ENCODE data around the gene PIK3R6.

PIK3R6 gene

GRCh38 chr17:8871081-8871581 is 3.7 kb upstream of the PIK3R6 start:
- peaks cover 7% of the 10 kb centered on the region; the same call in 1 of the 2 replicates for H3K4me1 ChIP-seq (ENCODE audit: control insufficient read depth, insufficient read depth, low read length)
- H3K9ac ChIP-seq (ENCODE audit: low read depth, low read length), result no peak overlapping the region
- no peak overlapping the region for H3K4me3 ChIP-seq (ENCODE audit: low read depth, low read length)
- no peaks in the 10 kb centered on the region for H3K9me3 ChIP-seq (ENCODE audit: control insufficient read depth, insufficient read depth, low read length)
- no peaks in the 10 kb centered on the region for H3K36me3 ChIP-seq (ENCODE audit: control insufficient read depth, insufficient read depth, low read length)
- H3K27ac ChIP-seq (ENCODE audit: low read depth, low read length), result no peak overlapping the region
- H3K27me3 ChIP-seq (ENCODE audit: control insufficient read depth, insufficient read depth, low read length), result no peaks in the 10 kb centered on the region

- Histone ChIP-seq H3K4me1 (ENCODE audit: control insufficient read depth, insufficient read depth, low read length) (peaks cover 4% of the 10 kb centered on the region; the same call in 1 of the 2 replicates), H3K27me3 (ENCODE audit: control insufficient read depth, insufficient read depth, low read length) (no peaks in the 10 kb centered on the region), H3K27ac (ENCODE audit: low read depth, low read length) (no peak overlapping the region), H3K9ac (ENCODE audit: low read depth, low read length) (no peak overlapping the region), H3K36me3 (ENCODE audit: control insufficient read depth, insufficient read depth, low read length) (no peaks in the 10 kb centered on the region), H3K4me3 (ENCODE audit: low read depth, low read length) (no peak overlapping the region), H3K9me3 (ENCODE audit: control insufficient read depth, insufficient read depth, low read length) (no peaks in the 10 kb centered on the region)
Measured at GRCh38 chr17:8870406-8871040, 3.0 kb upstream of the PIK3R6 start.

GRCh38 chr17:8869114-8869815 is 1.8 kb upstream of the PIK3R6 start:
- no peaks in the 10 kb centered on the region for H3K9me3 ChIP-seq (ENCODE audit: control insufficient read depth, insufficient read depth, low read length)
- no peak overlapping the region for H3K4me3 ChIP-seq (ENCODE audit: low read depth, low read length)
- no peaks in the 10 kb centered on the region for H3K27me3 ChIP-seq (ENCODE audit: control insufficient read depth, insufficient read depth, low read length)
- no peak overlapping the region for H3K27ac ChIP-seq (ENCODE audit: low read depth, low read length)
- H3K36me3 ChIP-seq (ENCODE audit: control insufficient read depth, insufficient read depth, low read length), result no peaks in the 10 kb centered on the region
- H3K4me1 ChIP-seq (ENCODE audit: control insufficient read depth, insufficient read depth, low read length), result no peaks in the 10 kb centered on the region
- H3K9ac ChIP-seq (ENCODE audit: low read depth, low read length), result no peak overlapping the region

GRCh38 chr17:8868529-8868951 is 1.1 kb upstream of the PIK3R6 start:
- Histone ChIP-seq H3K9ac (ENCODE audit: low read depth, low read length) (no peak overlapping the region), H3K4me3 (ENCODE audit: low read depth, low read length) (no peak overlapping the region), H3K27me3 (ENCODE audit: control insufficient read depth, insufficient read depth, low read length) (no peaks in the 10 kb centered on the region), H3K4me1 (ENCODE audit: control insufficient read depth, insufficient read depth, low read length) (no peaks in the 10 kb centered on the region), H3K36me3 (ENCODE audit: control insufficient read depth, insufficient read depth, low read length) (no peaks in the 10 kb centered on the region), H3K9me3 (ENCODE audit: control insufficient read depth, insufficient read depth, low read length) (no peaks in the 10 kb centered on the region), H3K27ac (ENCODE audit: low read depth, low read length) (no peak overlapping the region)

- H3K4me1 ChIP-seq (ENCODE audit: control insufficient read depth, insufficient read depth, low read length), result no peaks in the 10 kb centered on the region
- no peaks in the 10 kb centered on the region for H3K9me3 ChIP-seq (ENCODE audit: control insufficient read depth, insufficient read depth, low read length)
- no peaks in the 10 kb centered on the region for H3K27me3 ChIP-seq (ENCODE audit: control insufficient read depth, insufficient read depth, low read length)
- no peak overlapping the region for H3K9ac ChIP-seq (ENCODE audit: low read depth, low read length)
- no peak overlapping the region for H3K4me3 ChIP-seq (ENCODE audit: low read depth, low read length)
- H3K27ac ChIP-seq (ENCODE audit: low read depth, low read length), result no peak overlapping the region
- H3K36me3 ChIP-seq (ENCODE audit: control insufficient read depth, insufficient read depth, low read length), result no peaks in the 10 kb centered on the region
Measured at GRCh38 chr17:8868092-8868491, 618 bp upstream of the PIK3R6 start.

- H3K36me3 ChIP-seq (ENCODE audit: control insufficient read depth, insufficient read depth, low read length), result no peaks in the 10 kb centered on the region
- no peak overlapping the region for H3K4me3 ChIP-seq (ENCODE audit: low read depth, low read length)
- H3K4me1 ChIP-seq (ENCODE audit: control insufficient read depth, insufficient read depth, low read length), result no peaks in the 10 kb centered on the region
- H3K27ac ChIP-seq (ENCODE audit: low read depth, low read length), result no peak overlapping the region
- no peaks in the 10 kb centered on the region for H3K9me3 ChIP-seq (ENCODE audit: control insufficient read depth, insufficient read depth, low read length)
- no peak overlapping the region for H3K9ac ChIP-seq (ENCODE audit: low read depth, low read length)
- no peaks in the 10 kb centered on the region for H3K27me3 ChIP-seq (ENCODE audit: control insufficient read depth, insufficient read depth, low read length)
Measured at GRCh38 chr17:8865811-8866210, 1.7 kb downstream of the PIK3R6 start.

- Histone ChIP-seq H3K4me1 (ENCODE audit: control insufficient read depth, insufficient read depth, low read length) (no peaks in the 10 kb centered on the region), H3K27me3 (ENCODE audit: control insufficient read depth, insufficient read depth, low read length) (no peaks in the 10 kb centered on the region), H3K4me3 (ENCODE audit: low read depth, low read length) (no peak overlapping the region), H3K9me3 (ENCODE audit: control insufficient read depth, insufficient read depth, low read length) (no peaks in the 10 kb centered on the region), H3K9ac (ENCODE audit: low read depth, low read length) (no peak overlapping the region), H3K36me3 (ENCODE audit: control insufficient read depth, insufficient read depth, low read length) (no peaks in the 10 kb centered on the region), H3K27ac (ENCODE audit: low read depth, low read length) (no peak overlapping the region)
Measured at GRCh38 chr17:8865385-8865784, 2.1 kb downstream of the PIK3R6 start.

GRCh38 chr17:8862213-8863056 is 5.0 kb downstream of the PIK3R6 start:
- H3K9ac ChIP-seq (ENCODE audit: low read depth, low read length), result no peak overlapping the region
- H3K4me1 ChIP-seq (ENCODE audit: control insufficient read depth, insufficient read depth, low read length), result no peaks in the 10 kb centered on the region
- no peak overlapping the region for H3K4me3 ChIP-seq (ENCODE audit: low read depth, low read length)
- H3K36me3 ChIP-seq (ENCODE audit: control insufficient read depth, insufficient read depth, low read length), result no peaks in the 10 kb centered on the region
- H3K27ac ChIP-seq (ENCODE audit: low read depth, low read length), result no peak overlapping the region
- no peaks in the 10 kb centered on the region for H3K27me3 ChIP-seq (ENCODE audit: control insufficient read depth, insufficient read depth, low read length)
- no peaks in the 10 kb centered on the region for H3K9me3 ChIP-seq (ENCODE audit: control insufficient read depth, insufficient read depth, low read length)

- Histone ChIP-seq H3K27me3 (ENCODE audit: control insufficient read depth, insufficient read depth, low read length) (no peaks in the 10 kb centered on the region), H3K27ac (ENCODE audit: low read depth, low read length) (no peak overlapping the region), H3K4me1 (ENCODE audit: control insufficient read depth, insufficient read depth, low read length) (peaks cover 6% of the 10 kb centered on the region), H3K4me3 (ENCODE audit: low read depth, low read length) (no peak overlapping the region), H3K36me3 (ENCODE audit: control insufficient read depth, insufficient read depth, low read length) (no peaks in the 10 kb centered on the region), H3K9me3 (ENCODE audit: control insufficient read depth, insufficient read depth, low read length) (no peaks in the 10 kb centered on the region), H3K9ac (ENCODE audit: low read depth, low read length) (no peak overlapping the region)
Measured at GRCh38 chr17:8861495-8862181, 5.8 kb downstream of the PIK3R6 start.

- H3K27me3 ChIP-seq (ENCODE audit: control insufficient read depth, insufficient read depth, low read length), result no peaks in the 10 kb centered on the region
- no peaks in the 10 kb centered on the region for H3K36me3 ChIP-seq (ENCODE audit: control insufficient read depth, insufficient read depth, low read length)
- no peak overlapping the region for H3K4me3 ChIP-seq (ENCODE audit: low read depth, low read length)
- H3K4me1 ChIP-seq (ENCODE audit: control insufficient read depth, insufficient read depth, low read length), result peaks cover 8% of the 10 kb centered on the region
- no peaks in the 10 kb centered on the region for H3K9me3 ChIP-seq (ENCODE audit: control insufficient read depth, insufficient read depth, low read length)
- no peak overlapping the region for H3K27ac ChIP-seq (ENCODE audit: low read depth, low read length)
- H3K9ac ChIP-seq (ENCODE audit: low read depth, low read length), result no peak overlapping the region
Measured at GRCh38 chr17:8859804-8860430, 7.6 kb downstream of the PIK3R6 start.

Measured in HUES48 (cell line).